HepG2 (cell line): Measurements from ENCODE around the gene ANKRD37. TPM values are rescaled to one million over a fixed set of nuclear protein-coding genes. Genes with fewer than 3 reads are reported as not detected.

Experiments
- CREM ChIP-seq, 2 experiments: sonication (generic) in 1 of 2; formaldehyde crosslinking in 1 of 2; IDR thresholded peaks; 2 replicates each; pipeline versions ENCODE4 v1.4.0 to v1.6.1; 2016 to 2020; ENCODE audit warnings: antibody characterized with exemption in 1 of 2, mild to moderate bottlenecking in 1 of 2, missing genetic modification reagents in 1 of 2
- MAX ChIP-seq: IDR thresholded peaks from 2 replicates; pipeline ENCODE4 v1.6.1; 2012; ENCODE audit warnings: inconsistent platforms
- MIER2 ChIP-seq: IDR thresholded peaks from 2 replicates; pipeline ENCODE4 v1.6.1; 2016; ENCODE audit warnings: missing biosample characterization, missing genetic modification reagents
- PBX2 ChIP-seq: IDR thresholded peaks from 2 replicates; pipeline ENCODE4 v1.6.1; 2016; ENCODE audit warnings: control low read depth
- SP4 ChIP-seq: sonication (generic); formaldehyde crosslinking; IDR thresholded peaks from 2 replicates; pipeline ENCODE4 v1.8.1; 2023; ENCODE audit warnings: mild to moderate bottlenecking, missing genetic modification reagents
- TRIM24 ChIP-seq: sonication (generic); formaldehyde crosslinking; IDR thresholded peaks from 2 replicates; pipeline ENCODE4 v1.8.0; 2022; ENCODE audit warnings: mild to moderate bottlenecking, missing genetic modification reagents
- XBP1 ChIP-seq: sonication (generic); formaldehyde crosslinking; IDR thresholded peaks from 2 replicates; pipeline ENCODE4 v1.5.0; 2020; ENCODE audit warnings: missing genetic modification reagents
- ZFAT ChIP-seq: sonication (generic); formaldehyde crosslinking; conservative IDR thresholded peaks from 2 replicates; pipeline ENCODE4 v1.8.1; 2023; ENCODE audit warnings: missing genetic modification reagents, inconsistent platforms
- ZNF557 ChIP-seq: sonication (generic); formaldehyde crosslinking; IDR thresholded peaks from 2 replicates; pipeline ENCODE4 v1.4.0; 2020; ENCODE audit warnings: missing genetic modification reagents
- ZNF614 ChIP-seq: IDR thresholded peaks from 2 replicates; pipeline ENCODE4 v1.6.1; 2018; ENCODE audit warnings: missing biosample characterization, missing genetic modification reagents, inconsistent platforms, borderline replicate concordance
- ZNF652 ChIP-seq: IDR thresholded peaks from 2 replicates; pipeline ENCODE4 v1.6.1; 2016; ENCODE audit warnings: low read depth, borderline replicate concordance
- ZNF672 ChIP-seq: sonication (generic); formaldehyde crosslinking; IDR thresholded peaks from 2 replicates; pipeline ENCODE4 v1.8.1; 2022; ENCODE audit warnings: missing genetic modification reagents
- ZNF800 ChIP-seq: sonication (generic); formaldehyde crosslinking; IDR thresholded peaks from 2 replicates; pipeline ENCODE4 v1.4.0; 2020; ENCODE audit warnings: missing genetic modification reagents
- polyA plus RNA-seq, 8 experiments: library from polyadenylated mRNA; depleted of rRNA in 3 of 8; stranded (reverse) in 7 of 8; unstranded in 1 of 8; fragments of >200 nt; fragmentation: Illumina TruSeq in 4 of 8; extraction: Trizol in 4 of 8; gene quantifications; 2 replicates each; pipeline versions ENCODE4 v1.2.1 to v1.2.3, GENCODE V29; 2011 to 2016; ENCODE audit warnings: low read depth in 4 of 8, missing spikeins in 1 of 8, mixed read lengths in 1 of 8; ENCODE audit not compliant: insufficient read depth in 1 of 8
- total RNA-seq, 5 experiments: library from RNA; depleted of rRNA; stranded (reverse); fragments of >200 nt; fragmentation: Illumina TruSeq; extraction: Trizol; gene quantifications; 2 replicates each; pipeline ENCODE4 v1.2.3, GENCODE V29; 2016; ENCODE audit warnings: low read depth in 1 of 5
- TF ChIP-seq, protein P1 (sequence below): sonication (generic); formaldehyde crosslinking; IDR thresholded peaks from 2 replicates; pipeline ENCODE4 v1.9.0; 2021; ENCODE audit warnings: missing genetic modification reagents, borderline replicate concordance
- TF ChIP-seq, protein P2 (sequence below): sonication (generic); formaldehyde crosslinking; conservative IDR thresholded peaks from 2 replicates; pipeline ENCODE4 v1.8.0; 2022; ENCODE audit warnings: mild to moderate bottlenecking, moderate library complexity, missing genetic modification reagents

The ANKRD37 gene
- total and polyA plus RNA-seq, 2 of the 13 experiments (the other 11 are each of a cell fraction or from before 2014, with no cell fraction given) = 2.2 to 51.4 TPM

- TF ChIP-seq, protein P1, sequence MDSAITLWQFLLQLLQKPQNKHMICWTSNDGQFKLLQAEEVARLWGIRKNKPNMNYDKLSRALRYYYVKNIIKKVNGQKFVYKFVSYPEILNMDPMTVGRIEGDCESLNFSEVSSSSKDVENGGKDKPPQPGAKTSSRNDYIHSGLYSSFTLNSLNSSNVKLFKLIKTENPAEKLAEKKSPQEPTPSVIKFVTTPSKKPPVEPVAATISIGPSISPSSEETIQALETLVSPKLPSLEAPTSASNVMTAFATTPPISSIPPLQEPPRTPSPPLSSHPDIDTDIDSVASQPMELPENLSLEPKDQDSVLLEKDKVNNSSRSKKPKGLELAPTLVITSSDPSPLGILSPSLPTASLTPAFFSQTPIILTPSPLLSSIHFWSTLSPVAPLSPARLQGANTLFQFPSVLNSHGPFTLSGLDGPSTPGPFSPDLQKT (CRISPR knock-in tag) = no peak
- TF ChIP-seq TRIM24 (CRISPR knock-in tag) (no peak), ZNF652 (CRISPR knock-in tag) (no peak), ZNF800 (CRISPR knock-in tag) (no peak), ZNF672 (0 out of 2 replicates have a peak, but pooled peaks have one; percentile 7), PBX2 (CRISPR knock-in tag) (no peak), SP4 (CRISPR knock-in tag) (no peak), ZNF614 (CRISPR knock-in tag) (no peak), MAX (no peak), XBP1 (CRISPR knock-in tag) (no peak), MIER2 (CRISPR knock-in tag) (no peak), ZNF557 (peak; percentile 88; the same call in 1 of the 2 replicates), CREM (IDR thresholded peaks at IDR 0.05) (no peak; the same call in 1 of the 2 replicates), CREM (CRISPR knock-in tag; IDR thresholded peaks at IDR 0.05) (no peak), ZFAT (CRISPR knock-in tag) (no peak)
- TF ChIP-seq, protein P2, sequence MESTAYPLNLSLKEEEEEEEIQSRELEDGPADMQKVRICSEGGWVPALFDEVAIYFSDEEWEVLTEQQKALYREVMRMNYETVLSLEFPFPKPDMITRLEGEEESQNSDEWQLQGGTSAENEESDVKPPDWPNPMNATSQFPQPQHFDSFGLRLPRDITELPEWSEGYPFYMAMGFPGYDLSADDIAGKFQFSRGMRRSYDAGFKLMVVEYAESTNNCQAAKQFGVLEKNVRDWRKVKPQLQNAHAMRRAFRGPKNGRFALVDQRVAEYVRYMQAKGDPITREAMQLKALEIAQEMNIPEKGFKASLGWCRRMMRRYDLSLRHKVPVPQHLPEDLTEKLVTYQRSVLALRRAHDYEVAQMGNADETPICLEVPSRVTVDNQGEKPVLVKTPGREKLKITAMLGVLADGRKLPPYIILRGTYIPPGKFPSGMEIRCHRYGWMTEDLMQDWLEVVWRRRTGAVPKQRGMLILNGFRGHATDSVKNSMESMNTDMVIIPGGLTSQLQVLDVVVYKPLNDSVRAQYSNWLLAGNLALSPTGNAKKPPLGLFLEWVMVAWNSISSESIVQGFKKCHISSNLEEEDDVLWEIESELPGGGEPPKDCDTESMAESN = no peak
- TF ChIP-seq, all 625 proteins: peak for 120
Observed at GRCh38 chr4:185396724-185397385, at the start of gene ANKRD37 (continued).
